HCT116 (cell line): ENCODE results near the gene NDUFA8. TPM values are rescaled to one million over a fixed set of nuclear protein-coding genes. Genes with fewer than 3 reads are reported as not detected.

Source experiments
- ATAC-seq: fragments of 200-7000 bp; cut with Tn5 transposase; 2 replicates; pipeline ENCODE4 v1.9.1; 2020; ENCODE audit warnings: mild to moderate bottlenecking, moderate library complexity
- BruUV-seq: library from RNA; stranded (reverse); fragments of 400-500 nt; replicated peaks from 2 replicates; lab custom pipeline; 2021; lab: Mats Ljungman, UMichigan
- CTCF ChIA-PET: fragments of 300-600 bp; sonication (Branson Sonifier 250); formaldehyde crosslinking; loops from one replicate; lab custom pipeline; 2021; ENCODE audit warnings: antibody characterized with exemption; lab: Charles Lee
- POLR2A ChIA-PET: fragments of 300-600, 350-600 bp; sonication (Branson Sonifier 250); formaldehyde crosslinking; loops from one replicate; lab custom pipeline; 2021; ENCODE audit warnings: antibody characterized with exemption; lab: Charles Lee
- RAD21 ChIA-PET, 2 experiments: fragments of 300-600 bp; sonication (Branson Sonifier 250); formaldehyde crosslinking; loops; one replicate each; lab custom pipeline; 2023; ENCODE audit warnings: low total read pairs in 2 of 2; ENCODE audit not compliant: uncharacterized antibody in 2 of 2, unreplicated experiment in 2 of 2, low non-redundant PET in 1 of 2; lab: Charles Lee
- DNase-seq: peaks from one replicate; pipeline ENCODE4 v3.0.0-alpha.2; 2010; ENCODE audit warnings: low read depth, low spot score
- H2AFZ ChIP-seq: fragments of 200-600 bp; shearing (Covaris generic), sonication (generic); 2 replicates; pipeline ENCODE4 v1.6.1; 2017; ENCODE audit warnings: low read depth, mixed run types, mixed read lengths, antibody characterized with exemption, low read length; ENCODE audit not compliant: poor library complexity, severe bottlenecking
- H3K27ac ChIP-seq: 2 replicates; pipeline ENCODE4 v1.5.1; 2012; ENCODE audit warnings: low read depth, low read length
- H3K27me3 ChIP-seq: fragments of 200-600 bp; sonication (generic); 2 replicates; pipeline ENCODE4 v1.6.1; 2016; ENCODE audit warnings: mixed run types, low read length, mixed read lengths; ENCODE audit not compliant: insufficient read depth
- H3K36me3 ChIP-seq, 2 experiments: fragments of 200-500 bp in 1 of 2; fragments of 200-600 bp in 1 of 2; sonication (Bioruptor generic) in 1 of 2; sonication (generic) in 1 of 2; 2 replicates each; pipeline versions ENCODE4 v1.5.1 to v1.6.1; 2014 to 2016; ENCODE audit warnings: low read length in 2 of 2, inconsistent platforms in 1 of 2, mixed read lengths in 1 of 2, mixed run types in 1 of 2; ENCODE audit not compliant: insufficient read depth in 2 of 2, control insufficient read depth in 1 of 2
- H3K4me1 ChIP-seq, 2 experiments: fragments of 200-600 bp in 1 of 2; sonication (generic) in 1 of 2; 2 replicates each; pipeline versions ENCODE4 v1.5.1 to v1.6.1; 2012 to 2017; ENCODE audit warnings: low read length in 2 of 2, inconsistent platforms in 1 of 2, mild to moderate bottlenecking in 1 of 2, mixed read lengths in 1 of 2, mixed run types in 1 of 2, moderate library complexity in 1 of 2; ENCODE audit not compliant: insufficient read depth in 2 of 2, control insufficient read depth in 1 of 2
- H3K4me2 ChIP-seq: fragments of 200-600 bp; sonication (generic); 2 replicates; pipeline ENCODE4 v1.6.1; 2017; ENCODE audit warnings: mixed run types, low read length, mixed read lengths
- H3K4me3 ChIP-seq, 2 experiments: fragments of 200-600 bp in 1 of 2; sonication (generic) in 1 of 2; replicated peaks in 1 of 2; 2 replicates each; pipeline ENCODE4 v1.5.1; 2011 to 2016; ENCODE audit warnings: low read length in 2 of 2, control low read depth in 1 of 2, low read depth in 1 of 2, mild to moderate bottlenecking in 1 of 2, mixed read lengths in 1 of 2, mixed run types in 1 of 2
- H3K79me2 ChIP-seq: fragments of 200-600 bp; sonication (generic); 2 replicates; pipeline ENCODE4 v1.6.1; 2017; ENCODE audit warnings: mild to moderate bottlenecking, mixed run types, low read length, moderate library complexity, mixed read lengths; ENCODE audit not compliant: insufficient read depth
- H3K9ac ChIP-seq: fragments of 200-600 bp; sonication (generic); 2 replicates; pipeline ENCODE4 v1.6.1; 2016; ENCODE audit warnings: low read length, mixed read lengths
- H3K9me2 ChIP-seq: fragments of 200-600 bp; sonication (generic), shearing (Covaris generic); 2 replicates; pipeline ENCODE4 v1.6.1; 2017; ENCODE audit warnings: mixed run types, mild to moderate bottlenecking, moderate library complexity; ENCODE audit not compliant: insufficient read depth
- H3K9me3 ChIP-seq, 2 experiments: fragments of 200-500 bp in 1 of 2; fragments of 200-600 bp in 1 of 2; sonication (Bioruptor generic) in 1 of 2; sonication (generic) in 1 of 2; 2 replicates each; pipeline ENCODE4 v1.6.1; 2014 to 2017; ENCODE audit warnings: low read length in 2 of 2, mixed read lengths in 2 of 2, inconsistent platforms in 1 of 2, low read depth in 1 of 2, mild to moderate bottlenecking in 1 of 2, mixed run types in 1 of 2, moderate library complexity in 1 of 2; ENCODE audit not compliant: control insufficient read depth in 1 of 2, insufficient read depth in 1 of 2
- H4K20me1 ChIP-seq: fragments of 200-600 bp; sonication (generic), shearing (Covaris generic); 2 replicates; pipeline ENCODE4 v1.6.1; 2017; ENCODE audit warnings: mixed run types, mild to moderate bottlenecking, moderate library complexity; ENCODE audit not compliant: insufficient read depth
- ELF1 ChIP-seq: IDR thresholded peaks from 2 replicates; pipeline ENCODE4 v1.6.1; 2012; ENCODE audit warnings: low read depth, borderline replicate concordance
- EZH2 ChIP-seq: fragments of 200-600 bp; sonication (generic); IDR thresholded peaks from 2 replicates; pipeline ENCODE4 v1.6.1; 2017; ENCODE audit warnings: antibody characterized with exemption, mixed run types
- EZH2phosphoT487 ChIP-seq: fragments of 200-600 bp; IDR thresholded peaks from 2 replicates; pipeline ENCODE4 v1.6.1; 2018; ENCODE audit warnings: antibody characterized with exemption, borderline replicate concordance
- JUND ChIP-seq: IDR thresholded peaks from 2 replicates; pipeline ENCODE4 v1.6.1; 2012
- POLR2A ChIP-seq: IDR thresholded peaks from 2 replicates; pipeline ENCODE4 v1.7.0; 2011; ENCODE audit warnings: borderline replicate concordance; ENCODE audit not compliant: insufficient read depth, insufficient read length; ENCODE audit errors: extremely low read depth
- REST ChIP-seq: IDR thresholded peaks from 2 replicates; pipeline ENCODE4 v1.6.1; 2012; ENCODE audit warnings: low read depth
- SIN3A ChIP-seq: IDR thresholded peaks from 2 replicates; pipeline ENCODE4 v1.6.1; 2012; ENCODE audit warnings: low read depth
- ZBTB33 ChIP-seq: IDR thresholded peaks from 2 replicates; pipeline ENCODE4 v1.6.1; 2011; ENCODE audit warnings: mild to moderate bottlenecking, low read length, moderate library complexity; ENCODE audit not compliant: insufficient replicate concordance; ENCODE audit errors: extremely low read depth
- ZFX ChIP-seq: fragments of 450-650 bp; IDR thresholded peaks from 2 replicates; pipeline ENCODE4 v1.6.1; 2017
- intact Hi-C: fragments of 100-400 bp; cut with micrococcal nuclease; formaldehyde crosslinking; loops from 2 replicates; pipeline ENCODE4 v1.10.0; 2022
- total RNA-seq: library from RNA; stranded (reverse); gene quantifications from one replicate; pipeline ENCODE4 v1.2.1, GENCODE V29; 2021; ENCODE audit not compliant: unreplicated experiment
- TF ChIP-seq, protein P1 (sequence below): IDR thresholded peaks from 2 replicates; pipeline ENCODE4 v1.6.1; 2012
- TF ChIP-seq, protein P2 (sequence below): IDR thresholded peaks from 2 replicates; pipeline ENCODE4 v1.6.1; 2012

NDUFA8 gene
- total RNA-seq, 1 experiment from 2014 or later, result 84.5 TPM

DNA sequence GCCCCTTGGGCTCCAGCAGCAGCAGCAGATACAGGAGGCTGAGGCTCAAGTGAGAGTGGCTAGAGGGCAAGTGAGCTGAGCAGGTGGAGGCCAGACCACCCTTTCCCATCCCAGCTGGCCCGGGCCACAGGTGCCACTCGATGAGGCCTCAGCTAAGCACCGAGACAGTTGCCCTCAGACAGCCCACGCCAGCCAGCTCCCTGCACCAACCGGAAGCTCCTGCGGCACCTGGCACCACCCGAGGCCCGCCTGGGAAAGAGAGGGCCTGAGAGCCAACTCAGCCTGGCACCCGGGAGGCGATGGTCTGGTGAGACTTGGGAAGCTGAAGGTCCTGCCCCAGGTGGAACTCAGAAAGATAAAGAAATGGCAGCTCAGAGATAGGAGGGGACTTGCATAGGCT, 38.2 kb downstream of the NDUFA8 start (continued):
- TF ChIP-seq, protein P1, sequence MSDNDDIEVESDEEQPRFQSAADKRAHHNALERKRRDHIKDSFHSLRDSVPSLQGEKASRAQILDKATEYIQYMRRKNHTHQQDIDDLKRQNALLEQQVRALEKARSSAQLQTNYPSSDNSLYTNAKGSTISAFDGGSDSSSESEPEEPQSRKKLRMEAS, result no peak
- TF ChIP-seq REST (no peak), JUND (no peak)

DNA sequence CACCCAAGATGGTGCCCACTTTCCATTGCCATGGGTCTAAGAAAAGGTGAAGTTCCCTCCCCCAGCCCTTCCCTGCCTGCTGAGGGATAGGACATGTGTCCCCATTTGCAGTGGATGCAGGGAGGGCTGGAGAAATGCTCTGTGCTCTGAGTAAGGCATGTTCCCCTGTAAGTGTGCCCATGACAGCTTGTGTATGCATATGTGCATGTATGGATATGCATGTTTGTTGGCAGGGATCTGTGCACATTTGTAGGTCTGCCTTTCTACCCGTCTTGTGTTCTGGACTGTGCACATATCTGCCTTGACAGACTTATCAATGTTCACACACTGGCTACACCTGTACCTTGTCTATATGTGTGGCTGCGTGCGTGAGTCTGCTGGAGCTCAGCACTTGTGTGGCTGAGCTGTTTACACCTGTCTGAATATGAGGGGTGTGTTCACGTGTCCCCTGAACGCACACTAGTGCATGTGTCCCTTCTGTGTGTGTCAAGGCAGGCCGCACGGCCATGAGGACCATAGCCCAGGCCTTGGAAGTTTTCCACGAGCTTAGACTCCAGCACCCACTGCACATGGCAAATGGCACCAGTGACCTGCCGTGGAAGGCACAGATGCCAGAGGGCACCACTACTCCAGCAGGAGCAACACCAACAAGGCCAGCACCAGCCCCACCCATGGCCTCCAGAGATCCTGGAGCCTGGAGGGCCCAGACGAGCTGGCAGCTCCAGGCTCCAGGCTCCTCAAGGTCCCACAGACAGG, 39.1 kb downstream of the NDUFA8 start:
- POLR2A ChIA-PET, result no interaction called here
- Histone ChIP-seq H3K27ac (no peak overlapping the region), H3K9me2 (no peaks in the 10 kb centered on the region), H3K9ac (no peak overlapping the region), H3K79me2 (no peaks in the 10 kb centered on the region), H3K36me3 (no peaks in the 10 kb centered on the region), H3K9me3 (no peaks in the 10 kb centered on the region), H2AFZ (no peak overlapping the region), H3K4me1 (peaks cover 0 to 8% of the 10 kb centered on the region in 2 experiments; a peak in 1 of 4 replicates), H3K4me3 (no peak overlapping the region), H4K20me1 (no peaks in the 10 kb centered on the region), H3K4me2 (no peak overlapping the region), H3K27me3 (no peaks in the 10 kb centered on the region)
- no peak for TF ChIP-seq ELF1
- TF ChIP-seq EZH2phosphoT487, result no peak
- TF ChIP-seq, protein P2, sequence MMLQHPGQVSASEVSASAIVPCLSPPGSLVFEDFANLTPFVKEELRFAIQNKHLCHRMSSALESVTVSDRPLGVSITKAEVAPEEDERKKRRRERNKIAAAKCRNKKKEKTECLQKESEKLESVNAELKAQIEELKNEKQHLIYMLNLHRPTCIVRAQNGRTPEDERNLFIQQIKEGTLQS, result no peak
- TF ChIP-seq, protein P1, result no peak
- TF ChIP-seq POLR2A, result no peak
- no peak for TF ChIP-seq ZFX
- no peak for TF ChIP-seq SIN3A
- TF ChIP-seq ZBTB33, result no peak
- TF ChIP-seq JUND, result no peak
- TF ChIP-seq EZH2, result no peak
- BruUV-seq, result no TSS peak
- DNase-seq (no peak), ATAC-seq (no peak)
- RAD21 ChIA-PET, result interaction anchor here in 1 of 2 experiments (1.8 kb wide), 1 partner anchor 21 kb away, joined by 4 read pairs; no protein-coding TSS in a partner anchor
- CTCF ChIA-PET, result interaction anchor here (0.6 to 9.5 kb wide), 5 partner anchors 22 to 1920 kb away, joined by 3 to 229 read pairs (median 4); no protein-coding TSS in a partner anchor
- intact Hi-C loops, result loop anchor here (10.0 kb wide), 1 partner anchor 1234 kb away; the partner anchor contains the start of gene CRB2
